Stimulated activated CD8-positive, alpha-beta memory T cell treated with anti-CD3 and anti-CD28 coated beads, Interleukin-2, amount 100 ng/mL, for 48 hours (primary cell): ENCODE data around the gene SUZ12.
"Not testable (repeated sequence)": the region's sequence is repeated elsewhere in the genome, so short reads cannot be mapped to it uniquely, and the experiment has no call there.

Experiments used
- DNase-seq, 2 donors: peaks; one replicate each; pipeline ENCODE4 v3.0.0-alpha.2; 2020; ENCODE audit warnings: low read depth in 2 of 2

Gene SUZ12

GRCh38 chr17:31936615-31937609, at the start of gene SUZ12:
SUZ12 (plus strand) TSS chr17:31937007; CDS start chr17:31937247, 240 bp downstream.
- DNase-seq: peak; percentile 73

DNA sequence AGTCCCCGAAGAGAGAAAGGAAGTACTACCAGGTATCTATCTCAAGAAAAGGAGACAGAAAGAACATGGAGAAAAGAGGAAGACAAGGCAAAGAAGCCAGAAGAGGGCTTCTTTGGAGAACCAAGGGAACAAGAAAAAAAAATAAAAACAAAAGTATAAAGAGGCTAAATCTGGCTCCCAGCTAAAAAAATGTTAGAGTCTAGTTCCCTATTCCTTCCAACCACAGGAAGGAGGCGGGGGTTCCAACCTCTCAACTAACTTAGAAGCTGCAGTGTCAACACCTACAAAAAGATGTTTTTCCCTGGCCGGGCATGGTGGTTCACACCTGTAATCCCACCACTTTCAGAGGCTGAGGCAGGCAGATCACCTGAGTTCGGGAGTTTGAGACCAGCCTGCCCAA, 48.7 kb upstream of the SUZ12 start:
- no peak for DNase-seq

- no peak for DNase-seq
Measured at GRCh38 chr17:31900877-31901276, 35.9 kb upstream of the SUZ12 start.

GRCh38 chr17:31902693-31903092, 34.1 kb upstream of the SUZ12 start:
- DNase-seq: no peak

- DNase-seq: no peak
Measured at GRCh38 chr17:31903401-31903800, 33.4 kb upstream of the SUZ12 start.

- no peak for DNase-seq
Measured at GRCh38 chr17:31907342-31907962, 29.4 kb upstream of the SUZ12 start.

DNA sequence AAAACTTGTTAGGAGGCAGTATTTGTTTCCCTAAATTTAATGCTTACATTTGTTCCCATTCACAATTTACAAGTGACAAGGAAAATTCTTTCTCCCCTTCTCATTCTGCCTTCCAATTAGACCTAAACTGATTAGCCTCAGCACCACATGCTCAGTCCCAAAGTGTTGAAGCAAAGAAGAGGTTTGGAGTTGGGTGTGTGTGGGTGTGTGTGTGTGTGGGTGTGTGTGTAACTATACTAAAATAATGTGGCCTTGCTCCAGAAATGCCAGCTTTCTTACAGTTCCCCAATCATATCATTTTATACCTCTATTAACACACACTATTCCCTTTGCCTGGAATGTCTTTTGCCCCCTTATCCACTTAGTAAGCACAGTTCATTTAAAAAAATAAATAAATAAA, 28.4 kb upstream of the SUZ12 start:
- DNase-seq: no peak

GRCh38 chr17:31912705-31913104, 24.1 kb upstream of the SUZ12 start:
- not testable (repeated sequence) for DNase-seq

- DNase-seq: no peak
Measured at GRCh38 chr17:31915456-31916100, 21.2 kb upstream of the SUZ12 start.

GRCh38 chr17:31916491-31917064, 20.2 kb upstream of the SUZ12 start:
- DNase-seq: no peak

DNA sequence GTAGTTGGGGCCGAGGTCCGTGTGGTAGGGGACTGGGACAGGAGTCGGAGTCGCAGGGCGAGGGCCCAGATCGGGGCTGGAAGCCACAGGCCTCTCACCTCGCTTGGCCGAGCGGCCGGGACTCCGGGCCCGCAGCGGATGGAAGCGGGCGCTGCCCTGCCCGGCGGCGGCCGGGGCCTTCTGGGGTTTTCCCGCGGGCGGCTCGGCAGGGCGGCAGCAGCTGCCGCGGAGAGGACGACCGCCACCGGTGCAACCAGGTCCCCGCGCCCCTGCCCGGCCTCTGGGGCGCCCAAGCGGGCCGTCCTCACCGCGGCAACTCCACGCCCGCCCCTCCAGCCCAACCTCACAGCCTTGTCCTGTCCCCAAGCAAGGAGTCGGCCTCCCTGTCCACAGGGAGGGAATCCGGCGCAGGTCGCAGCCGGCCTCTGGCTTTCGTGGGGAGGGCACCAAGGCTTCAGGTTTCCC, 19.7 kb upstream of the SUZ12 start:
- no peak for DNase-seq

GRCh38 chr17:31917721-31918120, 19.1 kb upstream of the SUZ12 start:
- not testable (repeated sequence) for DNase-seq

- DNase-seq: no peak
Measured at GRCh38 chr17:31918701-31919128, 18.1 kb upstream of the SUZ12 start.

DNA sequence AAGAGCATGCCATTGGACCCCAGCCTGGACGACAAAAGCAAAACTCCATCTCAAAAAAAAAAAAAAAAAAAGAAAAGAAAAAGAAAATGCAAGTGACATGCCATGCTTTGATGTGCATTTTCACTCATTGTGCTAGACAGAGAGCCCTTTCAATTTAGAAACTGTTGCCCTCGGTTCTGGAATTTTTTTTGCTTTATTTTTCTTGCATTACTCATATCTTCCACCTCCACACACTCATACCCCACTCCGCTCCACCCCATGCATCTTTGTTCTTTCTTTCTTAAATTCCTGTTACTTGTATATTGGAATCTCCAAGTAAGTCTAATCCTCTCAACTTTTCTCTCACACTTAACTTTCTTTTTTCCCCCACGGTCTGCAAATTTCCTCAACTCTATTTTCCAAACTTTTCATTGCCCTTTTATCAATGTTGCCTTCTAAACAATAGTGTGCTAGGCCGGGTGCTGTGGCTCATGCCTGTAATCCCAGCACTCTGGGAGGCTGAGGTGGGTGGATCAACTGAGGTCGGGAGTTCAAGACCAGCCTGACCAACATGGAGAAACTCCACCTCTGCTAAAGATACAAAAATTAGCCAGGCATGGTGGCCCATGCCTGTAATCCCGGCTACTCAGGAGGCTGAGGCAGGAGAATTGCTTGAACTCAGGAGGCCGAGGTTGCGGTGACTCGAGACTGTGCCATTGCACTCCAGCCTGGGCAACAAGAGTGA, 16.8 kb upstream of the SUZ12 start:
- no peak for DNase-seq

- no peak for DNase-seq
Measured at GRCh38 chr17:31926100-31926729, 10.6 kb upstream of the SUZ12 start.

DNA sequence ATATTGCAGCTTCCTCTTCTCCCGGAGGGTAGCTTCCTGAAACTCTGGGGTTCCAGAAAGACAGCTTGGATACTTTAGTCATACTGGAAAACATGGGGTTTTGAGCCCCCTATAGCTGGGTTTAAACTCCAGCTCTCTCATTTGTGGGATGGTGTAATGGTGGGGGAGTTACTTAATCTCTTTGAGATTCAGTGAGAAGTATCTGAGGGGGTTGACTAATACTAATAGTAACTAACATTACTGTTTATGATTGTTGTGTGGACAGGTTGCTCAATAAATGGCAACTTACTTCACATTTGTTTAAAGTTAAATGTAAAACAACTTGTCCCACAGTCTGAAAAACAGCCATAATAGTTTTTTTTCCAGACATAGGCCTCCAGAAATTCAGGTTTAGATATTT, 5.1 kb upstream of the SUZ12 start:
- no peak for DNase-seq

DNA sequence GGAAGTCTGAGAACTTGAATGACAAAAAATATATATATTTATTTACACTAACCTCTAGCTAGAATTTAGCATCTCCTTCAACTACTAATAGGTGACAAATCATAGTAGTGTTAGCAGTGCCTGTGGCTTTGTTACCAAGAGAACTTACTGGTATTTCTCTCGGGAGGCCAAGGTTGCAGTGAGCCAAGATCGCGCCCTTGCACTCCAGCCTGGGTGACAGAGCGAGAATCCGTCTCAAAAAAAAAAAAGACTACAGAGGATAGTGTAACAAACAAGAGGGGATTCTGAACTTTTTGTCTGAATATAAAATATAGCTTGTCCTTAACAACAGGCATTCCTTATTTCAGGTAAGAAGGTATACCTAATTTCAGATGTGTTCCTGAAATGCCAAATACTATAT, 1.3 kb upstream of the SUZ12 start:
- DNase-seq: no peak

DNA sequence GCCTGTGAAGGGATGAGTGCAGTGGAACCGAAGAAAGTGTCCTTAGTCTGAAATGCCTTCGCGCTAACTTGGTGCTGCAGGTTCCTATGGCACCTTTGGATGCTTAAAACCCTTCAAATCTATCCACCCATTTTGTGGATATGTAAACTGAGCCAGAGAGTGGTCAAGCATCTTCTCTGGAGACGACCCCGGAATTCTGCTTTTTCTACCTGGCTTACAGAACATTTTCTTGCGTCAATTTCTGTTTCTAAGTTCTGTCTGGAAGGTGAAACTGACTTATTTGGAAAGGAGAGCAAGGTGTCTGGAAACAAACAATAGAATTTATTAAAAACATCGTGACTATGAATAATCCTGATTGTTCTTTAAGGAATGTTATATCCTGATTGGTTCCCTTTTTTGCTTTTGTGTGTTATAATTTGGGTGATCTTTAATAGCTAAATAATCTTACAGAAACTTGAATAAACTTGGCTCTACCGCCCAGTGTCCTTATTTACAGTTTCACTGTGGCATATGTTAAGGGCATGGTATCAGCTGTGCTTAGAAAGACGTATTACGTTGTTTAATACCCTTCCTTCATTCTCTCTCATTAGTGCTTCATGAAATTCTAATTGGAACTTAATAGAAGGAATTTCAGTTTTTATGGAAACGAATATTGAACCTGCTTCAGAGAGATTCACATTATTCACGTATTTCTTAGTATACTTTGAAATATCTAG, 1.3 kb downstream of the SUZ12 start:
- not testable (repeated sequence) for DNase-seq

GRCh38 chr17:31941916-31942315, 5.1 kb downstream of the SUZ12 start:
- DNase-seq: not testable (repeated sequence)

DNA sequence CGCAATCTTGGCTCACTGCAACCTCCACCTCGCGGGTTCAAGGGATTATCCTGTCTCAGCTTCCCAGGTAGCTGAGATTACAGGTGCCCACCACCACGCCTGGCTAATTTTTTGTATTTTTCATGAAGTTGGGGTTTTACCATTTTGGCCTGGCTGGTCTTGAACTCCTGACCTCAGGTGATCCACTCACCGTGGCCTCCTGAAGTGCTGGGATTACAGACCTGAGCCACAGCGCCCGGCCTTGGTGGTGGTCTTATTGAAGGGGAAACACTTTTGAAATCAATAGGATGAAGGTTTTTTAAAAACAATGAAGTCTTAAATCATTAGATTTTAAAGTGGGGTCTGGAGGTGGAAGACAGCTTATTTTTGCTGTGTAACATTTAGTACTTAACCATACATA, 5.6 kb downstream of the SUZ12 start:
- not testable (repeated sequence) for DNase-seq
